Measurements from ENCODE around the gene PTTG1. TPM values are rescaled to one million over a fixed set of nuclear protein-coding genes. Genes with fewer than 3 reads are reported as not detected.

The PTTG1 gene
- total and polyA plus RNA-seq, 9 of the 15 experiments (the other 6 are each of a cell fraction or from before 2014, with no cell fraction given), result 193 to 1,088 (median 349) TPM

- Histone ChIP-seq H3K4me2 (ENCODE audit: insufficient read depth, low read length) (peak overlapping the region; percentile 91), H4K20me1 (replicated peaks; ENCODE audit: control insufficient read depth, insufficient read depth, low read length) (no peaks in the 10 kb centered on the region), H3K9ac (ENCODE audit: insufficient read depth in 1 of 2, low read depth in 2 of 2, low read length in 2 of 2) (peak overlapping the region in 1 of 2 experiments; percentile 92; a peak in 3 of 4 replicates), H3K4me1 (replicated peaks in 1 of 2; ENCODE audit: control insufficient read depth in 2 of 2, insufficient read depth in 2 of 2, low read length in 2 of 2) (peaks cover 0 to 20% of the 10 kb centered on the region in 2 experiments; a peak in 2 of 5 replicates), H3K27me3 (ENCODE audit: control insufficient read depth in 2 of 2, insufficient read depth in 2 of 2, low read length in 2 of 2) (no peaks in the 10 kb centered on the region), H3K79me2 (ENCODE audit: control insufficient read depth, insufficient read depth, low read length) (peaks cover 50% of the 10 kb centered on the region), H3K36me3 (ENCODE audit: control insufficient read depth, insufficient read depth, low read length) (peaks cover 53% of the 10 kb centered on the region), H3K9me3 (replicated peaks; ENCODE audit: control insufficient read depth, insufficient read depth, low read depth, low read length) (no peaks in the 10 kb centered on the region), H3K27ac (ENCODE audit: extremely low read depth, low read depth, low read length) (no peak overlapping the region; the same call in 2 of the 3 replicates), H3K4me3 (peak overlapping the region; percentile 60), H2AFZ (ENCODE audit: low read depth, low read length) (no peak overlapping the region), H3K9me1 (ENCODE audit: control insufficient read depth, insufficient read depth, low read length) (no peaks in the 10 kb centered on the region)
- 14% methylated on average over 2 of the region's 2 CpGs for WGBS (ENCODE audit: insufficient coverage, low coverage, missing lambda C conversion rate)
- in situ Hi-C loops (cut with MboI), result no loop called here
- DNase-seq (ENCODE audit: extremely low read depth in 1 of 4, low spot score in 3 of 4) (no peak), FAIRE-seq (no peak), ATAC-seq (no peak)
- ChIA-PET CTCF (ENCODE audit: low intra/inter-chr PET ratio) (no interaction called here), POLR2A (interaction anchor here (0.6 to 2.3 kb wide), 6 partner anchors 12 to 405 kb away, joined by 3 to 12 read pairs (median 4); no protein-coding TSS in a partner anchor)
- intact Hi-C loops (cut with micrococcal nuclease), result no loop called here
- BruUV-seq (replicated peaks), result no TSS peak
- TF ChIP-seq RBFOX2 (IDR thresholded peaks at IDR 0.05; ENCODE audit: low read depth, low read length), result peak; percentile 28
- no peak for TF ChIP-seq ZNF217 (CRISPR knock-in tag; IDR thresholded peaks at IDR 0.05)
- no peak for TF ChIP-seq ZNF212 (CRISPR knock-in tag; IDR thresholded peaks at IDR 0.05)
Measured at GRCh38 chr5:160423099-160423498, 1.4 kb downstream of the PTTG1 start.

GRCh38 chr5:160427607-160428006 lies 6.0 kb downstream of the PTTG1 start:
- CTCF ChIA-PET (ENCODE audit: low intra/inter-chr PET ratio), result no interaction called here
- POLR2A ChIA-PET, result interaction anchor here (1.6 to 2.6 kb wide), 2 partner anchors 9 to 11 kb away, joined by 4 to 12 read pairs; partner anchors contain the start of gene SLU7
- no peak for FAIRE-seq

More at GRCh38 chr5:160427607-160428006, 6.0 kb downstream of the PTTG1 start:
- no TSS peak for BruUV-seq (replicated peaks)
- Histone ChIP-seq H4K20me1 (replicated peaks; ENCODE audit: control insufficient read depth, insufficient read depth, low read length) (no peaks in the 10 kb centered on the region), H3K27me3 (ENCODE audit: control insufficient read depth in 2 of 2, insufficient read depth in 2 of 2, low read length in 2 of 2) (no peaks in the 10 kb centered on the region), H3K4me1 (replicated peaks in 1 of 2; ENCODE audit: control insufficient read depth in 2 of 2, insufficient read depth in 2 of 2, low read length in 2 of 2) (peaks cover 0 to 15% of the 10 kb centered on the region in 2 experiments; a peak in 2 of 5 replicates), H3K9me1 (ENCODE audit: control insufficient read depth, insufficient read depth, low read length) (no peaks in the 10 kb centered on the region), H2AFZ (ENCODE audit: low read depth, low read length) (no peak overlapping the region), H3K79me2 (ENCODE audit: control insufficient read depth, insufficient read depth, low read length) (peaks cover 30% of the 10 kb centered on the region), H3K9ac (ENCODE audit: insufficient read depth in 1 of 2, low read depth in 2 of 2, low read length in 2 of 2) (no peak overlapping the region), H3K4me2 (ENCODE audit: insufficient read depth, low read length) (no peak overlapping the region), H3K36me3 (ENCODE audit: control insufficient read depth, insufficient read depth, low read length) (peaks cover 67% of the 10 kb centered on the region), H3K27ac (ENCODE audit: extremely low read depth, low read depth, low read length) (no peak overlapping the region), H3K9me3 (replicated peaks; ENCODE audit: control insufficient read depth, insufficient read depth, low read depth, low read length) (no peaks in the 10 kb centered on the region), H3K4me3 (no peak overlapping the region)
- DNase-seq (ENCODE audit: extremely low read depth in 1 of 4, low spot score in 3 of 4), result no peak
- 85% methylated on average over 3 of the region's 4 CpGs for WGBS (ENCODE audit: insufficient coverage, low coverage, missing lambda C conversion rate)
- intact Hi-C loops (cut with micrococcal nuclease) (no loop called here), in situ Hi-C loops (cut with MboI) (no loop called here)
- ATAC-seq, result no peak
- no peak for TF ChIP-seq ZC3H4 (CRISPR knock-in tag; IDR thresholded peaks at IDR 0.05; ENCODE audit: borderline replicate concordance)
- no peak for TF ChIP-seq TSC22D4 (tag; IDR thresholded peaks at IDR 0.05)
- TF ChIP-seq RFX7 (CRISPR knock-in tag; IDR thresholded peaks at IDR 0.05), result no peak
- TF ChIP-seq KDM5B (IDR thresholded peaks at IDR 0.05; ENCODE audit: insufficient replicate concordance, low read depth, low read length), result no peak
- TF ChIP-seq CBFB (CRISPR knock-in tag; IDR thresholded peaks at IDR 0.05), result no peak
- TF ChIP-seq STAT5B (CRISPR knock-in tag; IDR thresholded peaks at IDR 0.05), result no peak
- no peak for TF ChIP-seq TAF7 (tag; IDR thresholded peaks at IDR 0.05)
- TF ChIP-seq FOXA1 (IDR thresholded peaks at IDR 0.05; ENCODE audit: borderline replicate concordance), result no peak
- TF ChIP-seq ZNF121 (CRISPR knock-in tag; conservative IDR thresholded peaks at IDR 0.05), result no peak

Measured in K562 (cell line).